Measurements from ENCODE around the gene ATG9B. TPM values are rescaled to one million over a fixed set of nuclear protein-coding genes. Genes with fewer than 3 reads are reported as not detected.
A peak's percentile ranks its signal among the peaks of the same experiment; 100 is the strongest.

The ATG9B gene
- total and polyA plus RNA-seq, 9 of the 15 experiments (the other 6 are each of a cell fraction or from before 2014, with no cell fraction given): 0.29 to 8.0 (median 2.1) TPM

- peak; percentile 43; the same call in 1 of the 2 replicates for TF ChIP-seq KLF6 (CRISPR knock-in tag; IDR thresholded peaks at IDR 0.05; ENCODE audit: borderline replicate concordance)
- peak; percentile 62; the same call in 1 of the 2 replicates for TF ChIP-seq L3MBTL2 (IDR thresholded peaks at IDR 0.05)
- 0 out of 2 replicates have a peak, but pooled peaks have one; percentile 30 for TF ChIP-seq ZC3H8 (IDR thresholded peaks at IDR 0.05)
- TF ChIP-seq NFE2 (IDR thresholded peaks at IDR 0.05; ENCODE audit: low read depth): 0 out of 2 replicates have a peak, but pooled peaks have one; percentile 10
- 0 out of 2 replicates have a peak, but pooled peaks have one; percentile 66 for TF ChIP-seq PHF21A (IDR thresholded peaks at IDR 0.05; ENCODE audit: borderline replicate concordance, low read depth)
- peak; percentile 62 for TF ChIP-seq LCOR (CRISPR knock-in tag; IDR thresholded peaks at IDR 0.05)
- TF ChIP-seq ZBTB17 (CRISPR knock-in tag; IDR thresholded peaks at IDR 0.05): no peak; the same call in 1 of the 2 replicates
- TF ChIP-seq NEUROD1 (IDR thresholded peaks at IDR 0.05; ENCODE audit: borderline replicate concordance, low read depth, low read length, partially characterized antibody): peak; percentile 97
- TF ChIP-seq, protein P1, sequence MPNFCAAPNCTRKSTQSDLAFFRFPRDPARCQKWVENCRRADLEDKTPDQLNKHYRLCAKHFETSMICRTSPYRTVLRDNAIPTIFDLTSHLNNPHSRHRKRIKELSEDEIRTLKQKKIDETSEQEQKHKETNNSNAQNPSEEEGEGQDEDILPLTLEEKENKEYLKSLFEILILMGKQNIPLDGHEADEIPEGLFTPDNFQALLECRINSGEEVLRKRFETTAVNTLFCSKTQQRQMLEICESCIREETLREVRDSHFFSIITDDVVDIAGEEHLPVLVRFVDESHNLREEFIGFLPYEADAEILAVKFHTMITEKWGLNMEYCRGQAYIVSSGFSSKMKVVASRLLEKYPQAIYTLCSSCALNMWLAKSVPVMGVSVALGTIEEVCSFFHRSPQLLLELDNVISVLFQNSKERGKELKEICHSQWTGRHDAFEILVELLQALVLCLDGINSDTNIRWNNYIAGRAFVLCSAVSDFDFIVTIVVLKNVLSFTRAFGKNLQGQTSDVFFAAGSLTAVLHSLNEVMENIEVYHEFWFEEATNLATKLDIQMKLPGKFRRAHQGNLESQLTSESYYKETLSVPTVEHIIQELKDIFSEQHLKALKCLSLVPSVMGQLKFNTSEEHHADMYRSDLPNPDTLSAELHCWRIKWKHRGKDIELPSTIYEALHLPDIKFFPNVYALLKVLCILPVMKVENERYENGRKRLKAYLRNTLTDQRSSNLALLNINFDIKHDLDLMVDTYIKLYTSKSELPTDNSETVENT (CRISPR knock-in tag; IDR thresholded peaks at IDR 0.05): peak; percentile 68; the same call in 1 of the 2 replicates
- TF ChIP-seq, protein P2, sequence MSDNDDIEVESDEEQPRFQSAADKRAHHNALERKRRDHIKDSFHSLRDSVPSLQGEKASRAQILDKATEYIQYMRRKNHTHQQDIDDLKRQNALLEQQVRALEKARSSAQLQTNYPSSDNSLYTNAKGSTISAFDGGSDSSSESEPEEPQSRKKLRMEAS (CRISPR knock-in tag; IDR thresholded peaks at IDR 0.05): peak; percentile 82
- no peak; the same call in 1 of the 2 replicates for TF ChIP-seq ERF (CRISPR knock-in tag; IDR thresholded peaks at IDR 0.05)
- TF ChIP-seq ZNF253 (CRISPR knock-in tag; conservative IDR thresholded peaks at IDR 0.05): no peak; the same call in 1 of the 2 replicates
- TF ChIP-seq HDGF (IDR thresholded peaks at IDR 0.05): peak; percentile 35
- no peak for TF ChIP-seq NR2C1 (IDR thresholded peaks at IDR 0.05)
- peak; percentile 41; the same call in 1 of the 2 replicates for TF ChIP-seq NR2C1 (tag; IDR thresholded peaks at IDR 0.05)
- TF ChIP-seq HDAC8 (tag; IDR thresholded peaks at IDR 0.05): peak; percentile 31; the same call in 1 of the 2 replicates
- TF ChIP-seq ATF7 (IDR thresholded peaks at IDR 0.05): 0 out of 2 replicates have a peak, but pooled peaks have one; percentile 22
- TF ChIP-seq TRIM24 (IDR thresholded peaks at IDR 0.05): peak in 1 of 2 experiments; percentile 23; a peak in 1 of 4 replicates
- TF ChIP-seq SUPT5H (IDR thresholded peaks at IDR 0.05): peak; percentile 68
- TF ChIP-seq MECOM (CRISPR knock-in tag; IDR thresholded peaks at IDR 0.05): peak; percentile 61
- 0 out of 2 replicates have a peak, but pooled peaks have one; percentile 65 for TF ChIP-seq ARID4B (CRISPR knock-in tag; IDR thresholded peaks at IDR 0.05)
- TF ChIP-seq EGR1 (conservative IDR thresholded peaks at IDR 0.05): peak; percentile 37
These were observed 13.8 kb downstream of the ATG9B start (continued) for GRCh38 chr7:151010307-151011096.
